GM19239 (cell line): ENCODE measurements around the gene PTGES3L.
"Not testable (repeated sequence)": the region's sequence is repeated elsewhere in the genome, so short reads cannot be mapped to it uniquely, and the experiment has no call there.

ENCODE experiments used
- DNase-seq: peaks from one replicate; pipeline ENCODE4 v3.0.0; 2011; ENCODE audit warnings: low spot score; ENCODE audit not compliant: insufficient read length
- FAIRE-seq: peaks from 2 replicates; lab custom pipeline; 2011; peaks lifted over from hg19 to GRCh38; lab: Jason Lieb, UNC

PTGES3L gene

DNA sequence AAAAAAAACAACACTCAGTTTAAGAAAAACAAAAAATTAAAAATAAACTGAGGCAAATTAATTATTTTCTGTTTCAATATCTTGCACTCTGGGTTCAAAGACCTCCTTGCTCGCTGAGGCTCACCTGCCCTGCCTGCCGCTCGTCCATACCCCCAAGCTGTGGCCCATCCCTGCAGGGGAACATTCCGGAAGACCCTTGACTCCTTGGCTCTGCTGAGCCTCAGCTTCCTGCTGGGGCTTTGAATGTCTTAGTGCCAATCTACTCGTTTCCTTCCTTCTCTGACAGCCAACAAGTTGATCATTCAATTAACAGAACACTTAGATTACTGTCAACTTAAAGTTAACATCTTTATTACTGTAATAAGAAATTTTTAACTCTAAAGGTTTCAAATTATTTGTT, 55.0 kb downstream of the PTGES3L start:
- FAIRE-seq (no peak), DNase-seq (no peak)

GRCh38 chr17:42923472-42923871, 56.4 kb downstream of the PTGES3L start:
- FAIRE-seq: not testable (repeated sequence)

DNA sequence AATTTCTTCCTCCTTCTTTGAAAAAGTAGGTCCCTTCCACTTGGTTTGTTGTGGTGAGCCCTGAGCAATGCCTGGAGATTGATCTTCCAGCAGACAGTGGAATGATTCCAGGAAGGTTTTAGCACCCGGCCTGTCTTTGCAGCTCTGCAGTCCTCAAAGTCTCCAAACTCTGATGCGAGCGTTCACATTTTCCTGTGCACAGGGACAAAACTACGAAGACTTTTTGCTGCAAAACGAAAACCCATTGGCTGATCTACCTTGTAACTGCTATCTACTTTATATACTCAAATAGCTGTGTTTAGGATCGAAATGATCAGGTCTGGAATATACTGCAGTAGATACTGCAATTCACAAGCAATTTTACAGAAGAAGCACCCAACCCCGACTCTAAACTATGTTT, 57.6 kb downstream of the PTGES3L start:
- FAIRE-seq (no peak), DNase-seq (no peak)

More at GRCh38 chr17:42923472-42923871, 56.4 kb downstream of the PTGES3L start:
- not testable (repeated sequence) for DNase-seq

DNA sequence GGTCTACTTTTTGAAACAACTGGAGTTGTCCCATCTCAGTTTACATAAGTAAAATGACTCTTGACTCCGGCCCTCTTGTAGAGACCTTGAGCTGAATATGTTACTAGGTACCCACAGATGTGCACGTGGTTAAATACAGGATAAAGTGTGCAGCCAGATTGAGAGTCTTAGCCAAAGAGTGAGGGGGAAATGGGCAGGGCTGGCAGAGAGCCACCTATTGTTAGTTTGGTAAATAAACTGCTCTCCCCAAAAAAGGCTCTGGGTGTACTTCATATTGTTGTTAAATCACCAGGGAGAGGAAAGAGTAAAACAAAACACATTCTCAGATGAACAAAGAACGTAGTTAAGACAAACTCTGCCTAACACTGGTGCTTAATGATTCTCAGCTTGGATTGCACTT, 59.0 kb downstream of the PTGES3L start:
- no peak for FAIRE-seq
- no peak for DNase-seq

GRCh38 chr17:42920106-42920900, 59.6 kb downstream of the PTGES3L start:
- DNase-seq: no peak
- no peak for FAIRE-seq

DNA sequence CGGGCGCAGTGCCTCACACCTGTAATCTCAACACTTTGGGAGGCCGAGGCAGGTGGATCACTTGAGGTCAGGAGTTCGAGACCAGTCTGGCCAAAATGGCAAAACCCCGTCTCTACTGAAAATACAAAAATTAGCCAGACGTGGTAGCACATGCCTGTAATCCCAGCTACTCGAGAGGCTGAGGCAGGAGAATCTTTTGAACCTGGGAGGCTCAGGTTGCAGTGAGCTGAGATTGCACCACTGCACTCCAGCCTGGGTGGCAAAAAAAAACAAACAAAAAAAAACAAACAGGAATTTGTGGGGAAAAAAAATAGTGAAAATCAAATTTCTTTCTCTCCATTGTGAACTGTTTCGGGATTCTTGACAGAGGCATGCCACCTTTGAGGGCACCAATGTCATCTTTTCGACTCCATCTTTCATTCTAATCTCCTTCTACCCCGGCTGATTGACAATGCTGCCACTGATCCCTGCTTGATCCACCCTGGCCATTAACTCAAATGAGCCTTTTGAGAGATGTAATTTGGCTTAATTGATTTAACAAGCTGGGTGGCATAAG, 60.3 kb downstream of the PTGES3L start:
- DNase-seq, FAIRE-seq: not testable (repeated sequence)

DNA sequence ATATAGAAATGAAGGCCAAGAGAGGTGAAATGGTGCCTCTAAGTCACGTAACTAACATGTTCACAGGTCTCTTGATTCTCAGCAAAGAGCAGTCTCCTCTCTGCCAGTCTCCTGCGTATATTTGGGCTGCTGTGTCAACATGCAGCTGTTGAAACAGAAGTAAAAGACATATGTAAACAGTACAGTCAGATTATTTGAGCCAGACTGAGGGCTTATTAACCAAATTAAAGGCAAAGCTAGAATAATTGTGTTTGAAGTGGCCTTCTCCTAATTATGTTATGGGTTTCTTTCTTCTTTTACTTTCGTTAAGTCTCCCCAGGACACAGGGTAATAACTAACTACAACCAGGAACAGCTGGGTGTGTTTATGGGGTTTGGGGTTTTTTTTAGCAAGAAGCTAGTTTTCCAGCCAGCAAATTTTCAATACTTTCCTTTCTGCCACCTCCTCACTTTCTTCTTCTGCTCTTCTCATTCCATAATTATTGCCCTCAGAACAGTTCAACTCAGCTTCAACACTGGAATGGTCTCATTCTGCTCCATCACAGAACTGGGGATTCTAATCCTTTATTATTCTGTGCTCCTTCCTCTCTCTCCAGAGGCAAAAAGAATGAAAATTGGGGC, 60.9 kb downstream of the PTGES3L start:
- FAIRE-seq (peak; percentile 33), DNase-seq (no peak)
